ENCODE measurements around the gene FOXL3. TPM values are rescaled to one million over a fixed set of nuclear protein-coding genes. Genes with fewer than 3 reads are reported as not detected.

Gene FOXL3
- total RNA-seq, 1 experiment from 2014 or later: not detected

- ATAC-seq (no peak), DNase-seq (ENCODE audit: low spot score) (no peak)
- peaks cover 8% of the 10 kb centered on the region for H3K27me3 Mint-ChIP-seq (ENCODE audit: low read depth)
- ChIA-PET POLR2A (no interaction called here), CTCF (interaction anchor here (1.0 to 2.3 kb wide), 27 partner anchors 8 to 579 kb away, joined by 3 to 12 read pairs (median 4); partner anchors contain the start of gene FOXL3)
- no peak overlapping the region for H3K27ac Mint-ChIP-seq
- no peaks in the 10 kb centered on the region for H3K4me1 Mint-ChIP-seq
- peak overlapping the region; percentile 43; the same call in 1 of the 2 replicates for H3K4me3 Mint-ChIP-seq
- H3K36me3 Mint-ChIP-seq: no peaks in the 10 kb centered on the region
- TF ChIP-seq ZMAT4 (CRISPR knock-in tag; IDR thresholded peaks at IDR 0.05): no peak
- TF ChIP-seq, protein P1, sequence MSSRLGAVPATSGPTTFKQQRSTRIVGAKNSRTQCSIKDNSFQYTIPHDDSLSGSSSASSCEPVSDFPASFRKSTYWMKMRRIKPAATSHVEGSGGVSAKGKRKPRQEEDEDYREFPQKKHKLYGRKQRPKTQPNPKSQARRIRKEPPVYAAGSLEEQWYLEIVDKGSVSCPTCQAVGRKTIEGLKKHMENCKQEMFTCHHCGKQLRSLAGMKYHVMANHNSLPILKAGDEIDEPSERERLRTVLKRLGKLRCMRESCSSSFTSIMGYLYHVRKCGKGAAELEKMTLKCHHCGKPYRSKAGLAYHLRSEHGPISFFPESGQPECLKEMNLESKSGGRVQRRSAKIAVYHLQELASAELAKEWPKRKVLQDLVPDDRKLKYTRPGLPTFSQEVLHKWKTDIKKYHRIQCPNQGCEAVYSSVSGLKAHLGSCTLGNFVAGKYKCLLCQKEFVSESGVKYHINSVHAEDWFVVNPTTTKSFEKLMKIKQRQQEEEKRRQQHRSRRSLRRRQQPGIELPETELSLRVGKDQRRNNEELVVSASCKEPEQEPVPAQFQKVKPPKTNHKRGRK (CRISPR knock-in tag; IDR thresholded peaks at IDR 0.05; ENCODE audit: borderline replicate concordance): no peak
- TF ChIP-seq SP1 (CRISPR knock-in tag; conservative IDR thresholded peaks at IDR 0.05): no peak
- TF ChIP-seq ARID4B (CRISPR knock-in tag; IDR thresholded peaks at IDR 0.05; ENCODE audit: borderline replicate concordance): no peak
- TF ChIP-seq ZNF423 (CRISPR knock-in tag; IDR thresholded peaks at IDR 0.05): no peak
- no peak for TF ChIP-seq NR1H2 (CRISPR knock-in tag; IDR thresholded peaks at IDR 0.05)
- TF ChIP-seq, protein P2, sequence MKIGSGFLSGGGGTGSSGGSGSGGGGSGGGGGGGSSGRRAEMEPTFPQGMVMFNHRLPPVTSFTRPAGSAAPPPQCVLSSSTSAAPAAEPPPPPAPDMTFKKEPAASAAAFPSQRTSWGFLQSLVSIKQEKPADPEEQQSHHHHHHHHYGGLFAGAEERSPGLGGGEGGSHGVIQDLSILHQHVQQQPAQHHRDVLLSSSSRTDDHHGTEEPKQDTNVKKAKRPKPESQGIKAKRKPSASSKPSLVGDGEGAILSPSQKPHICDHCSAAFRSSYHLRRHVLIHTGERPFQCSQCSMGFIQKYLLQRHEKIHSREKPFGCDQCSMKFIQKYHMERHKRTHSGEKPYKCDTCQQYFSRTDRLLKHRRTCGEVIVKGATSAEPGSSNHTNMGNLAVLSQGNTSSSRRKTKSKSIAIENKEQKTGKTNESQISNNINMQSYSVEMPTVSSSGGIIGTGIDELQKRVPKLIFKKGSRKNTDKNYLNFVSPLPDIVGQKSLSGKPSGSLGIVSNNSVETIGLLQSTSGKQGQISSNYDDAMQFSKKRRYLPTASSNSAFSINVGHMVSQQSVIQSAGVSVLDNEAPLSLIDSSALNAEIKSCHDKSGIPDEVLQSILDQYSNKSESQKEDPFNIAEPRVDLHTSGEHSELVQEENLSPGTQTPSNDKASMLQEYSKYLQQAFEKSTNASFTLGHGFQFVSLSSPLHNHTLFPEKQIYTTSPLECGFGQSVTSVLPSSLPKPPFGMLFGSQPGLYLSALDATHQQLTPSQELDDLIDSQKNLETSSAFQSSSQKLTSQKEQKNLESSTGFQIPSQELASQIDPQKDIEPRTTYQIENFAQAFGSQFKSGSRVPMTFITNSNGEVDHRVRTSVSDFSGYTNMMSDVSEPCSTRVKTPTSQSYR (CRISPR knock-in tag; IDR thresholded peaks at IDR 0.05): no peak
- TF ChIP-seq TEAD4 (CRISPR knock-in tag; IDR thresholded peaks at IDR 0.05): no peak
- TF ChIP-seq SMAD4 (CRISPR knock-in tag; IDR thresholded peaks at IDR 0.05): no peak
- TF ChIP-seq ETV6 (CRISPR knock-in tag; IDR thresholded peaks at IDR 0.05): no peak
- TF ChIP-seq MLX (CRISPR knock-in tag; IDR thresholded peaks at IDR 0.05): no peak
- TF ChIP-seq ZNF219 (CRISPR knock-in tag; IDR thresholded peaks at IDR 0.05; ENCODE audit: borderline replicate concordance): no peak
- peaks cover 8% of the 10 kb centered on the region; the same call in 1 of the 2 replicates for H3K9me3 Mint-ChIP-seq
Measured at GRCh38 chr7:322708-323111, 32.7 kb downstream of the FOXL3 start.

- H3K27me3 Mint-ChIP-seq (ENCODE audit: low read depth): peaks cover 8% of the 10 kb centered on the region
- peaks cover 7% of the 10 kb centered on the region; the same call in 1 of the 2 replicates for H3K9me3 Mint-ChIP-seq
- H3K27ac Mint-ChIP-seq: no peak overlapping the region
- ChIA-PET CTCF (interaction anchor here (2.2 to 2.3 kb wide), 2 partner anchors 192 to 249 kb away, joined by 8 to 11 read pairs; no protein-coding TSS in a partner anchor), POLR2A (no interaction called here)
- no peaks in the 10 kb centered on the region for H3K36me3 Mint-ChIP-seq
- no peak overlapping the region for H3K4me3 Mint-ChIP-seq
- ATAC-seq (no peak), DNase-seq (ENCODE audit: low spot score) (no peak)
- H3K4me1 Mint-ChIP-seq: no peaks in the 10 kb centered on the region
- TF ChIP-seq FOXK1 (CRISPR knock-in tag; IDR thresholded peaks at IDR 0.05): no peak
- no peak for TF ChIP-seq AR (CRISPR knock-in tag; IDR thresholded peaks at IDR 0.05)
- no peak for TF ChIP-seq ZNF263 (CRISPR knock-in tag; IDR thresholded peaks at IDR 0.05; ENCODE audit: low read depth)
- TF ChIP-seq, protein P3, sequence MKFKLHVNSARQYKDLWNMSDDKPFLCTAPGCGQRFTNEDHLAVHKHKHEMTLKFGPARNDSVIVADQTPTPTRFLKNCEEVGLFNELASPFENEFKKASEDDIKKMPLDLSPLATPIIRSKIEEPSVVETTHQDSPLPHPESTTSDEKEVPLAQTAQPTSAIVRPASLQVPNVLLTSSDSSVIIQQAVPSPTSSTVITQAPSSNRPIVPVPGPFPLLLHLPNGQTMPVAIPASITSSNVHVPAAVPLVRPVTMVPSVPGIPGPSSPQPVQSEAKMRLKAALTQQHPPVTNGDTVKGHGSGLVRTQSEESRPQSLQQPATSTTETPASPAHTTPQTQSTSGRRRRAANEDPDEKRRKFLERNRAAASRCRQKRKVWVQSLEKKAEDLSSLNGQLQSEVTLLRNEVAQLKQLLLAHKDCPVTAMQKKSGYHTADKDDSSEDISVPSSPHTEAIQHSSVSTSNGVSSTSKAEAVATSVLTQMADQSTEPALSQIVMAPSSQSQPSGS (CRISPR knock-in tag; IDR thresholded peaks at IDR 0.05; ENCODE audit: borderline replicate concordance, low read depth): no peak
- TF ChIP-seq, protein P1 (CRISPR knock-in tag; IDR thresholded peaks at IDR 0.05; ENCODE audit: borderline replicate concordance): no peak
- TF ChIP-seq, protein P4, sequence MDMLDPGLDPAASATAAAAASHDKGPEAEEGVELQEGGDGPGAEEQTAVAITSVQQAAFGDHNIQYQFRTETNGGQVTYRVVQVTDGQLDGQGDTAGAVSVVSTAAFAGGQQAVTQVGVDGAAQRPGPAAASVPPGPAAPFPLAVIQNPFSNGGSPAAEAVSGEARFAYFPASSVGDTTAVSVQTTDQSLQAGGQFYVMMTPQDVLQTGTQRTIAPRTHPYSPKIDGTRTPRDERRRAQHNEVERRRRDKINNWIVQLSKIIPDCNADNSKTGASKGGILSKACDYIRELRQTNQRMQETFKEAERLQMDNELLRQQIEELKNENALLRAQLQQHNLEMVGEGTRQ (CRISPR knock-in tag; IDR thresholded peaks at IDR 0.05): no peak
Measured at GRCh38 chr7:323410-323809, 33.4 kb downstream of the FOXL3 start.
